NB4 (cell line): ENCODE results near the gene KRT82.

ENCODE experiments used
- POLR2A ChIP-seq: IDR thresholded peaks from 2 replicates; pipeline ENCODE4 v1.6.1; 2011; ENCODE audit warnings: mild to moderate bottlenecking; ENCODE audit not compliant: insufficient read length; ENCODE audit errors: extremely low read depth
- TF ChIP-seq, protein P1 (sequence below): IDR thresholded peaks from one replicate; pipeline ENCODE4 v1.5.1; 2012; ENCODE audit warnings: low read depth, low read length

DNA sequence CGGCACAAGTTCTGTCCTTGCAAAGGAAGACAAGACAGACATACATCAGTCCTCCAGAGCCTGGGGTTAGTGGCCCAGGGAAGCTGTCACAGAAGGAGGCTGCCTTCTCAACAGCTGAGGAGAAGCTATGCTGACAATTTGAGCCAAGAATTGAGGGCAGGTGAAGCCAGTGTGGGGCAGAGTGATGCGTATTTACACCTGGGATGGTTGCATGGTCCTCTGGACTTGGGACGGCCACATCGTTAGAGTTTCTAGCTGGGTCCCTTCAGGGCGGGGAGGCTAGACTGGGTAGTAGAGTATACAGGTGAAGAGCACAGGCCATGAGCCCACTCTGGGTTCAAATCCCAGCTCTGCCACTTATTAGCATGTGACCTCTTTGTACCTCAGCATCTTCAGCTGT, 55.3 kb downstream of the KRT82 start:
- TF ChIP-seq, protein P1, sequence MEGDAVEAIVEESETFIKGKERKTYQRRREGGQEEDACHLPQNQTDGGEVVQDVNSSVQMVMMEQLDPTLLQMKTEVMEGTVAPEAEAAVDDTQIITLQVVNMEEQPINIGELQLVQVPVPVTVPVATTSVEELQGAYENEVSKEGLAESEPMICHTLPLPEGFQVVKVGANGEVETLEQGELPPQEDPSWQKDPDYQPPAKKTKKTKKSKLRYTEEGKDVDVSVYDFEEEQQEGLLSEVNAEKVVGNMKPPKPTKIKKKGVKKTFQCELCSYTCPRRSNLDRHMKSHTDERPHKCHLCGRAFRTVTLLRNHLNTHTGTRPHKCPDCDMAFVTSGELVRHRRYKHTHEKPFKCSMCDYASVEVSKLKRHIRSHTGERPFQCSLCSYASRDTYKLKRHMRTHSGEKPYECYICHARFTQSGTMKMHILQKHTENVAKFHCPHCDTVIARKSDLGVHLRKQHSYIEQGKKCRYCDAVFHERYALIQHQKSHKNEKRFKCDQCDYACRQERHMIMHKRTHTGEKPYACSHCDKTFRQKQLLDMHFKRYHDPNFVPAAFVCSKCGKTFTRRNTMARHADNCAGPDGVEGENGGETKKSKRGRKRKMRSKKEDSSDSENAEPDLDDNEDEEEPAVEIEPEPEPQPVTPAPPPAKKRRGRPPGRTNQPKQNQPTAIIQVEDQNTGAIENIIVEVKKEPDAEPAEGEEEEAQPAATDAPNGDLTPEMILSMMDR = no peak
- no peak for TF ChIP-seq POLR2A
